PC-3 (cell line): ENCODE measurements around the gene FANCC.
"Not testable (repeated sequence)": the region's sequence is repeated elsewhere in the genome, so short reads cannot be mapped to it uniquely, and the experiment has no call there.

ENCODE experiments used
- EZH2phosphoT487 ChIP-seq: fragments of 300-600 bp; sonication (generic); IDR thresholded peaks from 2 replicates; pipeline ENCODE4 v1.6.1; 2018; ENCODE audit warnings: mild to moderate bottlenecking, antibody characterized with exemption, low read length, borderline replicate concordance
- TF ChIP-seq, protein P1 (sequence below): fragments of 300-600 bp; sonication (generic); conservative IDR thresholded peaks from 2 replicates; pipeline ENCODE4 v1.5.1; 2017; ENCODE audit warnings: antibody characterized with exemption, low read depth, mild to moderate bottlenecking, low read length

DNA sequence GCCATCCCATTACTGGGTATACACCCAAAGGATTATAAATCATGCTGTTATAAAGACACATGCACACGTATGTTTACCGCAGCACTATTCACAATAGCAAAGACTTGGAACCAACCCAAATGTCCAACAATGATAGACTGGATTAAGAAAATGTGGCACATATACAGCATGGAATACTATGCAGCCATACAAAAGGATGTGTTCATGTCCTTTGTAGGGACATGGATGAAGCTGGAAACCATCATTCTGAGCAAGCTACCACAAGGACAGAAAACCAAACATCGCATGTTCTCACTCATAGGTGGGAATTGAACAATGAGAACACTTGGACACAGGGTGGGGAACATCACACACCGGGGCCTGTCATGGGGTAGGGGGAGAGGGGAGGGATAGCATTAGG is 97.2 kb downstream of the FANCC start:
- TF ChIP-seq, protein P1, sequence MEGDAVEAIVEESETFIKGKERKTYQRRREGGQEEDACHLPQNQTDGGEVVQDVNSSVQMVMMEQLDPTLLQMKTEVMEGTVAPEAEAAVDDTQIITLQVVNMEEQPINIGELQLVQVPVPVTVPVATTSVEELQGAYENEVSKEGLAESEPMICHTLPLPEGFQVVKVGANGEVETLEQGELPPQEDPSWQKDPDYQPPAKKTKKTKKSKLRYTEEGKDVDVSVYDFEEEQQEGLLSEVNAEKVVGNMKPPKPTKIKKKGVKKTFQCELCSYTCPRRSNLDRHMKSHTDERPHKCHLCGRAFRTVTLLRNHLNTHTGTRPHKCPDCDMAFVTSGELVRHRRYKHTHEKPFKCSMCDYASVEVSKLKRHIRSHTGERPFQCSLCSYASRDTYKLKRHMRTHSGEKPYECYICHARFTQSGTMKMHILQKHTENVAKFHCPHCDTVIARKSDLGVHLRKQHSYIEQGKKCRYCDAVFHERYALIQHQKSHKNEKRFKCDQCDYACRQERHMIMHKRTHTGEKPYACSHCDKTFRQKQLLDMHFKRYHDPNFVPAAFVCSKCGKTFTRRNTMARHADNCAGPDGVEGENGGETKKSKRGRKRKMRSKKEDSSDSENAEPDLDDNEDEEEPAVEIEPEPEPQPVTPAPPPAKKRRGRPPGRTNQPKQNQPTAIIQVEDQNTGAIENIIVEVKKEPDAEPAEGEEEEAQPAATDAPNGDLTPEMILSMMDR = not testable (repeated sequence)
- not testable (repeated sequence) for TF ChIP-seq EZH2phosphoT487
